ENCODE results near the gene MT1G.
"Not testable (repeated sequence)": the region's sequence is repeated elsewhere in the genome, so short reads cannot be mapped to it uniquely, and the experiment has no call there.

The MT1G gene

DNA sequence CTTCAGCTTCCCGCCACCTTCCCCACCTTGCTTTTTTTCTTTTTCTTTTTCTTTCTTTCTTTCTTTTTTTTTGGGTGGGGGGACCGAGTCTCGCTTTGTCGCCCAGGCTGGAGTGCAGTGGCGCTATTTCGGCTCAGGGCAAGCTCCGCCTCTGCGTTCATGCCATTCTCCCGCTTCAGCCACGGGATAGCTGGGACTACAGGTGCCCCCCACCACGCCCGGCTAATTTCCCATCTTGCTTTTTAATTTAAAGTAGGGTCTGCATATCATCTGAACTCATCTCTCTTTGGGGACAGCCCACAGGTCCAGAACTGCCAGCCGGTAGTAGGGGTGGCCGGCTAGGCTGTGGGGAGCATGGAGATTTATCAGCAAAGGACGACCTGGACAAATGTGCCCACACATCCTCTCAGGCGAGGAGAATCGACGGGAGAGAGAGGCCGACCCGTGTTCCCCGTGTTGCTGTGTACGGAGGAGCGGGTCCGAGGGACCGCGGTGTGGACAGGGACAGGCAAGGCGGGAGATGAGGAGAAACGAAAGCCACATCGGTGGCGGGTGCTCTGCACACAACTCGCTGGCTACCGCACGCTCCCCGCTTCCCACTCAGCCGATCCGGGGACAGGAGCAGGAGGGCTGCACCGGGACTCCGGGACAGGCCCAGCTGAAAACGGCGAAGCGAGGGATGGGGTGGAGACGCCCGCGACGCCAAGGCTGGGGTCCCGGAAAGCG, 33.0 kb downstream of the MT1G start:
- DNase-seq, result no peak

DNA sequence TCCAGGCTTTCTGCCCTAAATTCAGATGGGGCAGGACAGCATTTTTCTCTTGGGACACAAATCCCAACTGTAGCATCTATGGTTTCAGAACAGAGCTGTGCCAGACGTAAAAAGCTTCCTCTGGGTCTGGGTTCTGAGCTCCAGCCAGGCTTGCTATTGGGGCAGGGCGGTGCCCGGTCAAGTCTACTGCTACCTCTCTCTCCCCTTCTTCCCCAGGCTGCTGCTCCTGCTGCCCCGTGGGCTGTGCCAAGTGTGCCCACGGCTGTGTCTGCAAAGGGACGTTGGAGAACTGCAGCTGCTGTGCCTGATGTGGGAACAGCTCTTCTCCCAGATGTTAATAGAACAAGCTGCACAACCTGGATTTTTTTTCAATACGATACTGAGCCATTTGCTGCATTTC, 34.3 kb downstream of the MT1G start:
- no peak for DNase-seq

DNA sequence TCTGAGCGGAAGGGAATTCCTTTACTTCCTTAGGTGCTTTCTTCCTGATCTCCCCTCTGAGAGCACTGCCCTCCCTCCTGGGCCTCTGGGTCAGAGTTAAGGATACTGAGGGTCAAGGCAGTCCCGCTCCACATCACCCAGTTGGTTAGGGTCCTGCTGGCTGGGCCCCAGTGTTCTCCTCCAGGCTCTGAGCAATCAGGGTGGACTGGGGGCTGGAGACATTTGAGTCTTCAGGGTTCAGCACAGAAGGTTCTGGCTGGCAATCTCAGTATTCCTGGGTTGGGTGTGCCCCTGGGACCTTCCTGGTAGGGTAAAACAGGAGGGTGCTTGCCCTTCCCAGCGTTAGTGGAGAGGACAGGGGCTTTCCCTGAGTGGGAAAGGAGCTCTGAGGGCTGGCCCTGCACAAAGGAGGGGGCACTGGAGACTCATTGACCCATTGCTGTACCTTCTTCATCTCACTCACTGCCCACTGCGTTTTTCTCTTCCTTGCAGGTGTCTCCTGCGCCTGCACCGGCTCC, 35.0 kb downstream of the MT1G start:
- no peak for DNase-seq

DNA sequence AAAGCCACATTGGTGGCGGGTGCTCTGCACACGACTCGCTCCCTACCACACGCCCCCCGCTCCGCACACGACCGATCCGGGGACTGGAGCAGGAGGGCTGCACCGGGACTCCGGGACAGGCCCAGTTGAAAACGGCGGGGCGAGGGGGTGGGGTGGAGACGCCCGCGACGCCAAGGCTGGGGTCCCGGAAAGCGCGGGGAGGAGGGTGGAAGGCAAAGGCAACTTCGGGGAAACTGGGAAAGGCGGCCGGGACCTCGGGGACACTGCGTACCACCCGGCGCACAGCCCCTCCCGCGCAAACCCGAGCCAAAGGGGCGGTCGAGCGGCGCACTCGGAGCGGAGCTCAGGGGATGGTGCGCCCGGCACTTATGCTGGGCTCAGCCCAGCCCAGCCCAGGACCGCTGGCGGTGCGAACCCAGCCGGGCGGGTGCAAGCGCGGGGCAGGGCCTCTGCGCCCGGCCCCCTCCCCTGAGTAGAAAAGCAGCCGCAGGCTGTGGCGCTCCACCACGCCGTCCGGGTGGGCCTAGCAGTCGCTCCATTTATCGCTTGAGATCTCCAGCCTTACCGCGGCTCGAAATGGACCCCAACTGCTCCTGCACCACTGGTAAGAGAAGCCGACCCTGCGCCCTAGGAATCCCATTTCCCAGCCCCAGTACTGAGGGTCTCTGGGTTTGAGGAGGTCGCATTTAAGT, 35.6 kb downstream of the MT1G start, which contains the start of gene MT1M:
Gene MT1M, plus strand, starts transcription at position 504 of the 692 bp plus-strand sequence. Its CDS starts 73 bp downstream, at position 577.
- DNase-seq, result peak; percentile 72

DNA sequence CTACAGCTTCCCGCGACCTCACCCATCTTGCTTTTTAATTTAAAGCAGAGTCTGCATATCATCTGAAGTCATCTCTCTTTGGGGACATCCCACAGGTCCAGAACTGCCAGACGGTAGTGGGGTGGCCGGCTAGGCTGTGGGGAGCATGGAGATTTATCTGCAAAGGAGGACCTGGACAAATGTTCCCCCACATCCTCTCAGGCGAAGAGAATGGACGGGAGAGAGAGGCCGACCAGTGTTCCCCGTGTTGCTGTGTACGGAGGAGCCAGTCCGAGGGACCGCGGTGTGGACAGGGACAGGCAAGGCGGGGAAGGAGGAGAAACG, 36.1 kb downstream of the MT1G start:
- DNase-seq, result no peak

DNA sequence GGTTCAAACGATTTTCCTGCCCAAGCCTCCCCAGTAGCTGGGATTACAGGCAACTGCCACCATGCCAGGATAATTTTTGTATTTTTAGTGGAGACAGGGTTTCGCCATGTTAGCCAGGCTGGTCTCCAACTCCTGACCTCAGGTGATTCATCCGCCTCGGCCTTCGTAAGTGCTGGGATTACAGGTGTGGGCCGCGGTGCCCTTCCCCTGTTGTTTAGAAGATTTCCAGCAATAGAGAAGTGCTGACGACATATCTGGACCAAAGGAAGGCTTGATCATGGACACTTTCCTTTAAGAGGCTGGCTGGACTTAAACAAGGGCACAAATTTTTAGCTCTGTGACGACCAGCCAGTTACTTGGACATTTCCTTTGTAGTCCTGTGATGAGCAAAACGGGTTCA, 36.7 kb downstream of the MT1G start:
- DNase-seq, result no peak

DNA sequence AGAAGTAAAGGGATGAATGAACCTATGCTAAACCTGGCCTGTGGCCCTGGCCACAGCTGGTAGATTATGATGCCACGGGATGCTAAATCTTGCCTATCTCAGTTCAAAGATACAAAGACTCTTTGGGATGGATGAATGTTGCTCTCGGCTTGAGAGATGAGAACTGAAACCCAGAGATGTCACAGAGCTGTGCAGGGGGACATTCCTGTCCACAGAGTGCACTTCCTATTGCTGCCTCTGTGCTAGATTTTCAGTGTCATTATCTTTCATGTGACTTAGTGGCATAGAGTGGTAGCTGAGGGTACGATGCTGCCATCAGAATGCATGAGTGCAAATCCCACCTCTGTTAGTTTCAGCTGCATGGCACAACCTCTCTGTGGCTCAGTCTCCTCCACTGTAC, 37.7 kb downstream of the MT1G start:
- no peak for DNase-seq

DNA sequence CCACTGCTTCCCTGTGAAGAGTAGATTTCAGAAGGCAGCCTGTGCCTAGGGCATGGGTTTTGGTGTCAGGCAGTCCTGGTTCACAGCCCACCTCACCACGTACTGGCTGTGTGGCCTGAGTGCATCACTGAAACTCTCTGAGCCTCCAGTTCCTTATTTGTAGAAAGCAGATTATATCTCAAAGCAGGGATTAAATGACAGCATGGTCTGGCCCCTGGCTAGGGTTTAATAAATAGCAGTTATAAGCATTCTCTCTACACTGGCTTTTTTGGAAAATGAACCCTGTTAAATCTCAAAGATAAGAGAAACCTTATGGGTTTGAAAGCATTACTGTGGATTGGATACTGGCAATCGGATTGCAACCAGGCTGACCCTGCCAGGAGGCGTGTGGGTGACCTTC, 38.3 kb downstream of the MT1G start:
- no peak for DNase-seq

DNA sequence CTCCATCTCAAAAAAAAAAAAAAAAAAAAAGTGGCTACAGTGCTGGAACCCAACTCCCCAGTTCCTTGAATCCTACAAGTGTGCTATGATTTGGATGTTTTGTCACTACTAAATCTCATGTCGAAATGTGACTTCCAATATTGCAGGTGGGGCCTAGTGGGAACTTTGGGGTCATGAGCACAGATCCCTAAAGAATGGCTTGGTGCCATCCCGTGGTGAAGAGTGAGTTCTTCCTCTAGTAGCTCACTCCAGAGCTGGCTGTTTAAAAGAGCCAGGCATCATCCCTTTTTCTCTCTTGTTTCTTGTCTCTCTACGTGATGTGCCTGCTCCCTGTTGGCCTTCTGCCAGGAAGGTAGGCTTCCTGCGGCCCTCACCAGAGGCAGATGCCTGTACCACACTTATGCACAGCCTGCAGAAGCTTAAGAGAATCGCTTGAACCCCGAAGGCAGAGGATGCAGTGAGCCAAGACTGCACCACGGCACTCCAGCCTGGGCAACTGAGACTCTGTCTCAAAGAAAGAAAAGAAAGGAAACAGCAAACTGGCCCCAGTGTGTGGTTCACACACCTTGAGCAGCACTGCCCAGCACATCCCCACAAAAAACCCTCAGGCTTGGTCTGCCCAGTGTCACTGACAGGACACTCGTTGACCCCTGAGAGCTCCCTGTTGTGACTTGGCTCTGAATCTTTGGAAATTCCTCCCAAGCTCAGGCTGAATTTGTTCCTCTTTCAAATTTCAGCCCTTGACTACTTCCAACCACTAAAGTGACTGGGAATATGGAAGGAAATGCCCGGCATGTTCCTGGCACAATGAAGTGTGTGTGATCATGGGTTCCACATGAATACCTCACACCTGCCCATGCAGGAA, 39.1 kb downstream of the MT1G start:
- no peak for DNase-seq

DNA sequence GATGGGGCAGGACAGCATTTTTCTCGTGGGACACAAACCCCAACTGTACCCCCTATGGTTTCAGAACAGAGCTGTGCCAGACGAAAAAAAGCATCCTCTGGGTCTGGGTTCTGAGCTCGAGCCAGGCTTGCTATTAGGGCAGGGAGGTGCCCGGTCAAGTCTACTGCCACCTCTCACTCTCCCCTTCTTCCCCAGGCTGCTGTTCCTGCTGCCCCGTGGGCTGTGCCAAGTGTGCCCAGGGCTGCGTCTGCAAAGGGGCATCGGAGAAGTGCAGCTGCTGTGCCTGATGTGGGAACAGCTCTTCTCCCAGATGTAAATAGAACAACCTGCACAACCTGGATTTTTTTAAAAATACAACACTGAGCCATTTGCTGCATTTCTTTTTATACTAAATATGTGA, 41.2 kb downstream of the MT1G start:
- DNase-seq, result no peak

DNA sequence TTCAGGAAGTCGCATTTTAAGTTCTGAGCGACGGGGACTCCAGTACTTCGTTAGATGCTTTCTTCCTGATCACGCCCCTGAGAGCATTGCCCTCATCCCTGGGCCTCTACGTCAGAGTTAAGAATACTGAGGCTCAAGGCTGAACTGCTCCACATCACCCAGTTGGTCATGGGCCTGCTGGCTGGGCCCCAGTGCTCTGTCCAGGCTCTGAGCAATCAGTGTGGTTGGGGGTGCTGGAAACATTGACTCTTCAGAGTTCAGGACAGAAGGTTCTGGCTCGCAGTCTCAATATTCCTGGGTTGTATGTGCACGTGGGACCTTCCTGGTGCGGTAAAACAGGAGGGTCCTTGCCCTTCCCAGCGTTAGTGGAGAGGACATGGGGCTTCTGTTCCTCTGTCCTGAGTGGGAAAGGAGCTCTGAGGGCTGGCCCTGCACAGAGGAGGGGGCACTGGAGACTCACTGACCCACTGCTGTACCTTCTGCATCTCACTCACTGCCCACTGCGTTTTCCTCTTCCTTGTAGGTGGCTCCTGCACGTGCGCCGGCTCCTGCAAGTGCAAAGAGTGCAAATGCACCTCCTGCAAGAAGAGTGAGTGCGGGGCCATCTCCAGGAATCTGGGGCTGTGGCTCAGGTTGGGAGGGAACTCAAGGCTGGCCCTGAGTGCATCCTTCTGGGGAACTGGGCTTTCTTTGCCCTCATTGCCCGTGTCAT, 41.8 kb downstream of the MT1G start:
- DNase-seq, result no peak

DNA sequence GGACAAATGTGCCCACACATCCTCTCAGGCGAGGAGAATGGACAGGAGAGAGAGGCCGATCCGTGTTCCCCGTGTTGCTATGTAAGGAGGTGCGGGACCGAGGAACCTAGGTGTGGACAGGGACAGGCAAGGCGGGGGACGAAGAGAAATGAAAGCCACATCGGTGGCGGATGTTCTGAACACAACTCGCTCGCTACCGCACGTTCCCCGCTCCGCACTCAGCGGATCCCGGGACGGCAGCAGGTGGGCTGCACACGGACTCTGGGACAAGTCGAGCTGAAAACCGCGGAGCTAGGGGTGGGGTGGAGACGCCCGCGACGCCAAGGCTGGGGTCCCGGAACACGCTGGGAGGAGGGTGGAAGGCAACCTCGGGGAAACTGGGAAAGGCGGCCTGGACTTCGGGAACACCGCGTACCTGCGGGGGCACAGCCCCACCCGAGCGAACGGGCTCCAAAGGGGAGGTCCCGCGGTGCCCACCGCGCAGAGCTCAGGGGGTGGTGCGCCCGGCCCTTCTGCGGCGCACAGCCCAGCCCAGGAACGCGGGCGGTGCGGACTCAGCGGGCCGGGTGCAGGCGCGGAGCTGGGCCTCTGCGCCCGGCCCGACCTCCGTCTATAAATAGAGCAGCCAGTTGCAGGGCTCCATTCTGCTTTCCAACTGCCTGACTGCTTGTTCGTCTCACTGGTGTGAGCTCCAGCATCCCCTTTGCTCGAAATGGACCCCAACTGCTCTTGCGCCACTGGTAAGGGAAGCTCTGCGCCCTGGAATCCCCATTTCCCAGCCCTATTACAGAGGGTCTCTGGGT, 42.5 kb downstream of the MT1G start, which contains the start of gene MT1E:
Gene MT1E, plus strand, starts transcription at position 642 of the 803 bp plus-strand sequence. Its CDS starts 71 bp downstream, at position 713.
- peak; percentile 68 for DNase-seq

DNA sequence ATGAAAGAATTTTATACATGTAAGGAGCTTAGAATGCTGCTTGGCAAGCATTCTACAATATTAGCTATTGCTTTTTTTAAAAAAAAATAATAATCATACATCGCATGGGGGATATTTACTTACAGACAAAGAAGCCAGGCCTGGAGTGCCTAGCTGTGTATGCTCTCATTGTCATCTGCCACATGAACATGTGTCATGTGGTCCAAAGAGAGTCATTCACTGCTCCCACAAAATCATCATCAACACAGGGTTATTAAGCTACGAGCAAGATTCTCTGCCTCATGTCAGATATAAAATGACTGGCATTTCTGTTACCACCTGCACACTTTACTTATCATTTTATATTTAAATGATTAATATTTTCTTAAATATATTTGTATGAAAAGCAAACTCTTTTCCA, 44.2 kb downstream of the MT1G start:
- no peak for DNase-seq

DNA sequence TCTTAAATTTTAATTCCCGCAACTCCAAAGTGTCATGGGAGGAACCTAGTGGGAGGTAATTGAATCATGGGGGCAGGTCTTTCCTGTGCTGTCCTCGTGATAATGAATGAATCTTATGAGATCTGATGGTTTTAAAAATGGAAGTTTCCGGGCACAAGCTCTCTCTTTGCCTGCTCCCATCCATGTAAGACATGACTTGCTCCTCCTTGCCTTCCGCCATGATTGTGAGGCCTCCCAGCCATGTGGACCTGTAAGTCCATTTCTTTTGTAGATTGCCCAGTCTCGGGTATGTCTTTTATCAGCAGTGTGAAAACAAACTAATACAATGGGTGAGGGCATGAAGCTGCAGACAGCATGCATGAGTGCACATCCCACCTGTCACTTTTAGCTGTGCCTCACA, 44.7 kb downstream of the MT1G start:
- not testable (repeated sequence) for DNase-seq

DNA sequence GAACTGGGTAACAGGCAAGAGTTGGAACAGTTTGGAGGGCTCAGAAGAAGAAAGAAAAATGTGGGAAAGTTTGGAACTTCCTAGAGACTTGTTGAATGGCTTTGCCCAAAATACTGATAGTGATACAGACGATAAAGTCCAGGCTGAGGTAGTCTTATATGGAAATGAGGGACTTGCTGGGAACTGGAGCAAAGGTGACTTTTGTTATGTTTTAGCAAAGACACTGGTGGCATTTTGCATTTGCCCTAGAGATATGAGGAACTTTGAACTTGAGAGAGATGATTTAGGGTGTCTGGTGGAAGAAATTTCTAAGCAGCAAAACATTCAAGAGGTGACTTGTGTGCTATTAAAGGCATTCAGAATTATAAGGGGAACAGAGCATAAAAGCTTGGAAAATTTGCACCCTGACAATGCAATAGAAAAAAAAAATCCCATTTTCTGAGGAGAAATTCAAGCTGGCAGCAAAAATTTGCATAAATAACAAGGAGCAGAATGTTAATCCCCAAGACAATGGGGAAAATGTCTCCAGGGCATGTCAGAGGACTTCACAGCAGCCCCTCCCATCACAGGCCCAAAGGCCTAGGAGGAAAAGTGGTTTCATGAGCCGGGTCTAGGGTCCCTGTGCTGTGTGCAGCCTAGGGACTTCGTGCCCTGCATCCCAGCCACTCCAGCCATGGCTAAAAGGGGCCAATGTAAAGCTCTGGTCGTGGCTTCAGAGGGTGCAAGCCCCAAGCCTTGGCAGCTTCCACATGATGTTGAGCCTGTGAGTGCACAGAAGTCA, 46.0 kb downstream of the MT1G start:
- not testable (repeated sequence) for DNase-seq

DNA sequence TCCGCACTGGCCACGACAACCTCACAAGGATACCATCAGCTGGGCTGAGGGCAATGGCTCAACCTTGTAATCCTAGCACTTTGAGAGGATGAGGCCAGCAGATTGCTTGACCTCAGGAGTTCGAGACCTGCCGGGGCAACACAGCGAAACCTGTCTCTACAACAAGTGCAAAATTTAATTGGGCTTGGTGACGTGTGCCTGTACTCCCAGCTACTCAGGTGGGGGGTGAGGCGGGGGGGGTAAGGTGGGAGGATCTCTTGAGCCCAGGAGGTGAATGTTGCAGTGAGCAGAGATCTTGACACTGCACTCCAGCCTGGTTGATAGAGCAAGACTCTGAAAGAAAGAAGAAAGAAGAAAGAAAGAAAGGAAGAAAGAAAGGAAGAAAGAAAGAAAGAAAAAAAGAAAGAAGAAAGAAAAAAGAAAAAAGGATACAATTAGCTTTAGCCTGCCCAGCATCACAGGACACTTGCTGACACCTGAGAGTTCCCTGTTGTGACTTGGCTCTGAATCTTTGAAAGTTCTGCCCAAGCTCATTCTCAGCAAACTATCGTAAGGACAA, 47.4 kb downstream of the MT1G start:
- no peak for DNase-seq

DNA sequence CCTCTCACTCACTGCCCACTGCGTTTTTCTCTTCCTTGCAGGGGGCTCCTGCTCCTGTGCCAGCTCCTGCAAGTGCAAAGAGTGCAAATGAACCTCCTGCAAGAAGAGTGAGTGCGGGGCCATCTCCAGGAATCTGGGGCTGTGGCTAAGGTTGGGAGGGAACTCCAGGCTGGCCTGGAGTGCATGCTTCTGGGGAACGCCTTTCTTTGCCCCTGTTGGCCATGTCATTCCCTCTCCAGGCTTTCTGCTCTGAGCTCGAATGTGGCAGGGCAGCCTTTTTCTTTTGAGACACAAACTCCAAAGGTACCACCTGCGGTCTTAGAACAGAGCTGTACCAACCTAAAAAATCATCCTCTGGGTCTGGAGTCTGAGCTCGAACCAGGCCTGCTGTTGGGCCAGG, 49.7 kb downstream of the MT1G start:
- DNase-seq, result no peak

DNA sequence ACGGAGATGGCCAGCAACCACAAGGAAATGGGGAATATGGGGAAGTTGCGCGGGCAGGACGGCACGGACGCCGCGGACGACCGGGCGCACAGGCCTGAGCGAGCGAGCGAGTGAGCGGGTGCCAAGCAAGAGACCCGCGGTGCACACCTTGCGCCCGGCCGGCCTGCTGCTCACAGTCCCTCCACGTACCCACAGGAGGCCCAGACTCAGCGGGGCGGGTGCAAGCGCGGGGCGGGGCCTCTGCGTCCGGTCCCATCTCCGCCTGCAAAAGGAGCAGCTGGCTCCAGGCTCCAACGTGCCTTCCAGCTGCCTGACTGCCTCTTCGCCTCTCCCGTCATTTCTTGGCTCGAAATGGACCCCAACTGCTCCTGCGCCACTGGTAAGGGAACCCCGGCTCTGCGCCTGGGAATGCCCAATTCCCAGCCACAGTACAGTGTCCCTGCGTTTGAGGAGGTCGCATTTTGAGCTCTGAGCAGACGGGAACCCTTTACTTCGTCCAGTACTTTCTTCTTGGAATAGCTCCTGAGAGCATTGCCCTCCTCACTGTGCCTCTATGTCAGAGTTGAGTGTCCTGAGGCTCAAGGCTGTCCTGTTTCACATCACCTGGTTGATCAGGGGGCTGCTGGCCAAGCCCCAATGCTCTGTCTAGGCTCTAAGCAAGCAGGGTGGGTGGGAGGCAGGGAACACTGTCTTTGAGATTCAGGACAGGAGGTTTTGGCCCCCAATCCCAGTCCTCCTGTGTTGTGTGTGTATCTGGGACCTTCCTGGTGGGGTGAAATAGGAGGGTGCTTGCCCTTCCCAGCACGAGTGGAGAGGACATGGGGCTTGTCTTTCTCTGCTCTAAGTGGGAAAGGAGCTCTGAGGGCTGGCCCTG, 50.4 kb downstream of the MT1G start:
- no peak for DNase-seq
